Activated T-cell treated with anti-CD3 and anti-CD28 coated beads for 24 hours (primary cell): Measurements from ENCODE around the gene HM13.
"Not testable (repeated sequence)": the region's sequence is repeated elsewhere in the genome, so short reads cannot be mapped to it uniquely, and the experiment has no call there.

ENCODE experiments used
- DNase-seq: peaks from one replicate; pipeline ENCODE4 v3.0.0-alpha.2; 2020; ENCODE audit warnings: low read depth

Gene HM13

DNA sequence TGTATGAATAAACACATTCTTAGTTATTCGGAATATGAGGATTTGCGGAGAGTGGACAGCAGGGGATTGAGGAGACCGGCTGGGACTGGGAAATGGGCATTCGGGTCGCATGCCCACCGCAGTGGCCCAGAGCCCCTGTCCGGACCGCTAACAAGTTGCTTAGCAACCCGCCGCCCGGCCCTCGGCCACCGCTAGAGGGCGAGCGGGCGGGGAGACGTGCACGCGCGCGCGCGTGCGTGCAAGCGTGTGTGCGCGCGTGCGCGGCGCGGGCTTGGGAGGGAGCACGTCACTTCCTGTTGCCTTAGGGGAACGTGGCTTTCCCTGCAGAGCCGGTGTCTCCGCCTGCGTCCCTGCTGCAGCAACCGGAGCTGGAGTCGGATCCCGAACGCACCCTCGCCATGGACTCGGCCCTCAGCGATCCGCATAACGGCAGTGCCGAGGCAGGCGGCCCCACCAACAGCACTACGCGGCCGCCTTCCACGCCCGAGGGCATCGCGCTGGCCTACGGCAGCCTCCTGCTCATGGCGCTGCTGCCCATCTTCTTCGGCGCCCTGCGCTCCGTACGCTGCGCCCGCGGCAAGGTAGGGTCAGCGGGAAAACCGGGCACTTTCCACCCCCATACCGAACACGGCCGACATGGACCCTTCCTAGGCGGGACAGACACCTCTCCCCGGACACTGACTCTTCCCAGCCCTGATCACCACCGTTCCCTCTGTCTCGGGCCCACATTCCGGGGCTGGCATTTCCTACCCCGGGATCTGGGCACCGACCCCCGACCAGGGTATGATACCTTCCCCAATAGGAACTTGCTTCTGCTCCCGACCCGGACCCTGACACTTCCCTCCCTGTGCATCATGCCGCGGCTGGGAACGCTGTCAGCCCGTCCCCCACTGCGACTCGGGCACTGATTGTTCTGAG lies at the start of gene HM13:
Gene HM13 (plus strand): TSS at position 289 of the 918 bp plus-strand sequence. CDS start 110 bp downstream, at position 399.
- DNase-seq: peak; percentile 80

- DNase-seq: not testable (repeated sequence)
These were observed 43.3 kb upstream of the HM13 start for GRCh38 chr20:31470946-31471345.

DNA sequence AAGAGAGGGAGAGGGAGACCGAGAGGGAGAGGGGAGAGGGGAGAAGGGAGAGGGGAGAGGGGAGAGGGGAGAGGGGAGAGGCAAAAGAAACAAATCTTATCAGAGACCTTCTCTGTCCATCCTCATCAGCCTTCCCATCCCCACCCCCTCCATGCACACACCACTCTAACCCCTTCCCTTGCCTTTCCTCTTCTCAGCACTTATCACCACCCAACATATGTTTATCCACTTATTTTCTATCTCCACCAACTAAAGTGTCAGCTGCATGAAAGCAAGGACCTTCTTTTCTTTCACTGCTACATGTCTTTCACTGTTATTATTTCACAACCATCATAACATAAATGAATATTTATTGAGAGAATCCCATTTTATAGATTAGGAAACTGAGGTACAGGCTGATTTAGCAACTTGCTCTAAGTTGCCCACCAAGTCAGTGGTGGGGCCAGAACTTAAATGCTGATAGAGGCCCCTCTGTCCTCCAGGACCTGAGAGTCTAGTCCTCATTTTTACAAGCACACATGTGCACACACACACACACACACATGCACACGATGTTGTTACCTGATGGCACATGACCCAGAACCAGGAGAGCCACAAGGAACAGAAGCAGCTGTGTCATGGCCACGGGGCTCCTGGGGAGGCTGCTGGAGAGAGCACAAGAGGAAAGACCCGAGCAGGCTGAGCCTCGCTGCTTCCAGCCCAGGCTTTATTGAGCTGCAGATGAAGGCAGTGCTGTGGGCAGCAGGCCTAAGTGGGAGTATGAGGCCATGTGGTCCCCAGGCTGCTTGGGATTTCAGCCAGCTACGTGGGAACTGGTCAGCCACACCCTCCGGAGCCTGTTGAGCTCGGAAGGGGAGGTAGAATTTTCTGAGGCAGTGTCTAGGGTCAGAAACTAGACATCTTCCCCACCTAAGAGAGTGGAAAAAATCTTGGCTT lies 41.6 kb upstream of the HM13 start:
- DNase-seq: no peak

DNA sequence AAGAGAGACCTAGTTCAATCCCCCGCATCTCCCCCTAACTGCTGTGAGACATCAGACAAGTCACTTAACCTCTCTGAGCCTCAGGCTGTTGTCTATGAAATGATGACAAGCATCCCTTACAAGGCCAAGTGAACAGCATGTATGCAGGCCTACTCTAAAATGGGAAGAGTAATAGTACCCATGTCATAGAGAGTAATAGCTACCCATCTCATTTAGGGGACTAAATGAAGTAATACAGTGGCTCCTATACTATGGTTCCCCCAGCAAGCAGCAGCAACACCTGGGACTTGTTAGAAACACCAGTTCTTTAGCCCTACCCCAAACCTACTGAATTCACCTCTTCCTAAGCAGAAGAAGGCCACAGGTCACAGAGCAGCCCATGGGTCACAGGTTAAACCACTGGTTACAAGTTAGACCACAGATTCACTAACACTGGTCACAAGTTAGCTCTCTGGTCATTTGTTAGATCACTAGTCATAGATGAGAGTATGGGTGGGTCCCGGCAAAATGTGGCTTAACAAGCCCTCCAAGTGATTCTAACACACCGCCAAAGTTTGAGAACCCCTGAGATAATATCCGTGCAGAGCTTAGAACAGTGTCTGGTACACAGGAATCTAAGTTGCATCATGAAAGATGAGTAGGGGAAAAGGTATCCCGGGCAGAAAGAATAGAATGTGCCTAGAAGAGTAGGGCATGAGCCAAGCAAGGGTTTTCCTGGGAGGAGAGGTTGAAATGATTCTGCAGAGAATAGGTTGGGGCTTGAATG lies 40.7 kb upstream of the HM13 start:
- DNase-seq: no peak

GRCh38 chr20:31474097-31474436 lies 40.2 kb upstream of the HM13 start:
- no peak for DNase-seq

- DNase-seq: no peak
These were observed 39.3 kb upstream of the HM13 start, which contains the start of the genes DEFB124 and REM1 for GRCh38 chr20:31474758-31475427. Gene DEFB124 (minus strand): TSS chr20:31475127. CDS start chr20:31473013, 2,114 bp downstream. Gene REM1 (plus strand): TSS chr20:31475288. CDS start chr20:31476446, 1,158 bp downstream.

- no peak for DNase-seq
These were observed 38.6 kb upstream of the HM13 start for GRCh38 chr20:31475472-31476293.

- DNase-seq: no peak
These were observed 38.0 kb upstream of the HM13 start for GRCh38 chr20:31476294-31476585.

- no peak for DNase-seq
These were observed 37.5 kb upstream of the HM13 start for GRCh38 chr20:31476643-31477215.

DNA sequence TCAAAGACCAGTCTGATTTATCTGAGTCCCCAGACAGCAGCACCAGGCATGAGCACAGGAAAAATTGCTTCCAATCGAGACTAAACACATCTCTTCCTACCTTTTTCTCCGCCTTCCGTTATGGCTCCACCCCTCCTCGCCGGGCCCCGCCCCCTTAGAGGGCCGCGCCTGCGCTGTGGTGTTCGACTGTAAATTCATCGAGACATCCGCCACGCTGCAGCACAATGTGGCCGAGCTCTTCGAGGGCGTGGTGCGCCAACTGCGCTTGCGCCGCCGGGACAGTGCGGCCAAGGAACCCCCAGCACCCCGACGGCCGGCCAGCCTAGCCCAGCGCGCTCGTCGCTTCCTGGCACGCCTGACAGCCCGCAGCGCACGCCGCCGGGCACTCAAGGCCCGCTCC lies 30.2 kb upstream of the HM13 start:
- no peak for DNase-seq

GRCh38 chr20:31485450-31486339 lies 28.5 kb upstream of the HM13 start:
- DNase-seq: no peak

DNA sequence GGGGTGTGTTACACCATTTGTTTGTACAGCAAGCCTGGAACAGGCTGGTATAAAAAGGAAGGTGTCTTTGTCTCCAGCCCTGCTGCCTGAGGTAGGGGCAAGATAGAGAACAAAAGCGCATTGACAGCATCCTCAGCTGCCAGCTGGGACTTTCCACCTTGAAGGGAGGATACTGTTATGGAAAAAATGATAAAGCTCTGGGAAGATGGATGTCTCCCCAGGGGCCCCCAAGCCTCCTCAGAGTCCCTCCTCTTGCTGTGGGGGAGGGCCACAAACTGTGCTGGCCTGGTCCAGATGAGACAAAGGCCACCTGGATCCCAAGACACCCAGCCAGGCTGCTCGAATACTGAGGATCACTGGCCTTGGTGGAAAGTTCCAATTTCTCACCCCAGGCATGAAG lies 26.1 kb upstream of the HM13 start:
- DNase-seq: no peak

DNA sequence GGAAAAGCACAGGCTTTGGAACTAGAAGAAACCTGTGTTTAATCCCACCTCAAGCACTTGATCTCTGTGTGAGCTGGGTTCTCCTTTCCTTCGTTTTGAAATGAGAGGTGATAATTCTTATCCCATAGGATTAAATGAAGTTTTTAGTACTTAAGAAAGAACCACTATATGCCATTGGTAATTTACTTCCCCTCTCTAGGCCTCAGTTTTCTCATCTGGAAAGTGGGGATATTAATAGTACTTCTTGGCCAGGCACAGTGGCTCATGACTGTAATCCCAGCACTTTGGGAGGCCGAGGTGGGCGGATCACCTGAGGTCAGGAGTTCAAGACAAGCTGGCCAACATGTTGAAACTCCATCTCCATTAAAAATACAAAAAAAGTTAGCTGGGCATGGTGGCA lies 25.1 kb upstream of the HM13 start:
- no peak for DNase-seq

DNA sequence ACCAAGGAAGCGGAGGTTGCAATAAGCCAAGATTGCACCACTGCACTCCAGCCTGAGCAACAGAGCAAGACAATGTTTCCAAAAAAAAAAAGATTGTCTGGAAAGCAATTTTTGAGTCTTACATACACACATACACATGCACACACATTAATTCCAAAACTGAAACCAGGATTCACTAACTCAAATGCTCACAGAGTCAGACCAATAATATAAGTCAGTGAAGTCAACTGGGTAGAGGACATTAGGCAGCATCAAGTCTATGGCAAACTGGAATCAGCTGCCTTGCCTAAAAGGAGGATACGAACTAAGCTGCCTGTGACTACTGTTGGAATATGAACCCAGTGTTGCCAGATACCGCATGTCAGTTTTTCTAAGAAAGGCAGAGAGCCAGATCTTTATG lies 23.5 kb upstream of the HM13 start:
- DNase-seq: no peak

- DNase-seq: no peak
These were observed 20.1 kb upstream of the HM13 start for GRCh38 chr20:31494131-31494530.

DNA sequence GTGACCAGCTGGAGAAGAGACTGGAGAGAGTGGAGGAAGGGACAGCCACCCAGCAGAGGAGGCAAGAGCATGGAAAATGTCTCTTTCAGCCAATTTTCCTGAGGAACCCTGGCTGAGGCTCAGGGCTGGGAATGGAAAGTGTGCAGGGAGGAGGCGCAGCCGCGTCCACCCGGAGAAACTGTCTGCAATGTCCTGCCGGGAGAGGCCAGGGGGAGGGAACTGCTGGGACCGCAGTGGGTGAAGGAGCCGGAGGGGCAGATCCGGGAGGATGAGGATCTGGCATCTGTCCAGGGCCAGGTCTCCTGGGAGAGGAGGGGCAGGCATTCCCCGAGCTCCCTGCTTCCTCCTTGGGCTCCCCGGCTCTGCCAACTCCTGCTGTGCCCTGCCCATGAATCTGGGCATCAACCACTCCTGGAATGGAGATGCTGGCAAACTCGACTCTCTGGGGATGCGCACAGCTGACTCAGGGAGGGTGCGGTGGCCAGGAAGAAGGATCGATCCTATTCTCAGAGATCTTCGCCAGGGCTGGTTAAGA lies 17.4 kb upstream of the HM13 start:
- DNase-seq: no peak

- DNase-seq: no peak
These were observed 16.3 kb upstream of the HM13 start for GRCh38 chr20:31497838-31498540.

DNA sequence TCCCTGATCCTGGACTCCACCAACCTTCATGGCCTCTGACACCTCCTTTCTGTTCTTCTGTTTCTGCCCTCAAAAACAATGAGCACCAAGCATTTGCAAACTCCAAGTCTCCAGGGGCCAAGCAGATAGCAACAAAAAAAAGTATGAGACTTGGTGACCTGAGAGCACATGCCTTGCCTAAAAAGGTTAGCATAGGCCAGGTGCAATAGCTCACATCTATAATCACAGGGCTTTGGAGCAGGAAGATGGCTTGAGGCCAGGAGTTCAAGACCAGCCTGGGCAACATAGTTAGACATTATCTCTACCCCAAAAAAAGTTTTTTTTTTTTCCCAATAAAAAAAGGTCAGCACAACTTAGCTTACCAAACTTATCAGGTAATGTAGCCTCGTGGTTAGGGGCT lies 13.7 kb upstream of the HM13 start:
- no peak for DNase-seq
